ENCODE measurements around the gene IL13RA1.
A peak's percentile ranks its signal among the peaks of the same experiment; 100 is the strongest.

The IL13RA1 gene

GRCh38 chrX:118825227-118825626 lies 97.8 kb downstream of the IL13RA1 start:
- H3K79me2 ChIP-seq (ENCODE audit: control insufficient read depth, insufficient read depth, low read length, unreplicated experiment) = no peaks in the 10 kb centered on the region
- peaks cover 4% of the 10 kb centered on the region for H3K4me1 ChIP-seq (ENCODE audit: control insufficient read depth, insufficient read depth, low read length, unreplicated experiment)
- H3K36me3 ChIP-seq (ENCODE audit: insufficient read depth, low read length) = no peaks in the 10 kb centered on the region
- H2AFZ ChIP-seq (ENCODE audit: low read length, unreplicated experiment) = no peak overlapping the region
- no peak overlapping the region for H3K27ac ChIP-seq (ENCODE audit: low read depth, low read length)
- no peak overlapping the region for H3K4me3 ChIP-seq (ENCODE audit: low read depth, low read length)
- peaks cover 37% of the 10 kb centered on the region for H3K27me3 ChIP-seq (ENCODE audit: insufficient read depth, low read length)

GRCh38 chrX:118839334-118839958 lies 112.0 kb downstream of the IL13RA1 start:
- Histone ChIP-seq H3K27me3 (ENCODE audit: insufficient read depth, low read length) (no peaks in the 10 kb centered on the region), H3K79me2 (ENCODE audit: control insufficient read depth, insufficient read depth, low read length, unreplicated experiment) (no peaks in the 10 kb centered on the region), H3K4me3 (ENCODE audit: low read depth, low read length) (peak overlapping the region; percentile 76), H3K27ac (ENCODE audit: low read depth, low read length) (no peak overlapping the region), H2AFZ (ENCODE audit: low read length, unreplicated experiment) (peak overlapping the region; percentile 85), H3K36me3 (ENCODE audit: insufficient read depth, low read length) (no peaks in the 10 kb centered on the region), H3K4me1 (ENCODE audit: control insufficient read depth, insufficient read depth, low read length, unreplicated experiment) (no peaks in the 10 kb centered on the region)
